Smooth muscle cell (in vitro differentiated cells): Measurements from ENCODE around the gene BANP. TPM values are rescaled to one million over a fixed set of nuclear protein-coding genes. Genes with fewer than 3 reads are reported as not detected.
A peak's percentile ranks its signal among the peaks of the same experiment; 100 is the strongest.

Experiments
- DNase-seq: peaks from one replicate; lab custom pipeline; 2025; ENCODE audit not compliant: unreplicated experiment; lab: John Stamatoyannopoulos, UW
- H2AFZ ChIP-seq: fragments of 200-600 bp; sonication (generic); 2 replicates; pipeline ENCODE4 v1.6.0; 2016; ENCODE audit warnings: antibody characterized with exemption, low read depth, mild to moderate bottlenecking
- H3F3A ChIP-seq: fragments of 200-600 bp; sonication (generic); 2 replicates; pipeline ENCODE4 v1.6.0; 2017; ENCODE audit warnings: antibody characterized with exemption, low read depth
- H3K27ac ChIP-seq: fragments of 200-600 bp; sonication (generic); 2 replicates; pipeline ENCODE4 v1.5.1; 2016; ENCODE audit warnings: low read depth, mild to moderate bottlenecking
- H3K27me3 ChIP-seq: fragments of 200-600 bp; sonication (generic); 2 replicates; pipeline ENCODE4 v1.6.1; 2016; ENCODE audit warnings: low read depth, mild to moderate bottlenecking
- H3K36me3 ChIP-seq: fragments of 200-600 bp; sonication (generic); 2 replicates; pipeline ENCODE4 v1.5.1; 2016; ENCODE audit warnings: low read depth
- H3K4me1 ChIP-seq: fragments of 200-600 bp; sonication (generic); 2 replicates; pipeline ENCODE4 v1.5.1; 2016; ENCODE audit warnings: low read depth
- H3K4me2 ChIP-seq: fragments of 200-600 bp; sonication (generic); 2 replicates; pipeline ENCODE4 v1.6.0; 2016; ENCODE audit warnings: mild to moderate bottlenecking
- H3K4me3 ChIP-seq: fragments of 200-600 bp; sonication (generic); 2 replicates; pipeline ENCODE4 v1.5.1; 2016; ENCODE audit warnings: mild to moderate bottlenecking
- H3K79me2 ChIP-seq: fragments of 200-600 bp; sonication (generic); 2 replicates; pipeline ENCODE4 v1.6.0; 2016; ENCODE audit warnings: low read depth, mild to moderate bottlenecking
- H3K9ac ChIP-seq: fragments of 200-600 bp; sonication (generic); 2 replicates; pipeline ENCODE4 v1.6.0; 2016; ENCODE audit warnings: low read depth
- H3K9me3 ChIP-seq: fragments of 200-600 bp; sonication (generic); replicated peaks from 2 replicates; pipeline ENCODE4 v1.5.1; 2016; ENCODE audit warnings: low read depth
- H4K20me1 ChIP-seq: fragments of 200-600 bp; sonication (generic); 2 replicates; pipeline ENCODE4 v1.6.0; 2016; ENCODE audit warnings: low read depth
- CTCF ChIP-seq: fragments of 200-600 bp; sonication (generic); IDR thresholded peaks from 2 replicates; pipeline ENCODE4 v1.5.1; 2017; ENCODE audit warnings: borderline replicate concordance, mild to moderate bottlenecking, antibody characterized with exemption; ENCODE audit not compliant: insufficient read depth, poor library complexity, severe bottlenecking
- WGBS: methylation state at CpG from one replicate; pipeline ENCODE4 v1.1.7; 2016; ENCODE audit warnings: low lambda C conversion rate; 5-methylcytosine and 5-hydroxymethylcytosine counted together
- polyA plus RNA-seq: library from polyadenylated mRNA; unstranded; fragments of >200 nt; fragmentation: Nextera tagmentation; extraction: Ambion mirVana; gene quantifications from 2 replicates; pipeline ENCODE4 v1.2.1, GENCODE V29; 2016
- total RNA-seq: library from RNA; depleted of rRNA; stranded (reverse); fragments of >200 nt; gene quantifications from 2 replicates; pipeline ENCODE4 v1.2.3, GENCODE V29; 2014

The BANP gene
- total and polyA plus RNA-seq, 2 experiments from 2014 or later: 11.5 to 19.5 TPM

- no peaks in the 10 kb centered on the region for H3K9me3 ChIP-seq
- no peaks in the 10 kb centered on the region for H3K27me3 ChIP-seq
- no peak overlapping the region for H2AFZ ChIP-seq
- H3K4me1 ChIP-seq: peaks cover 14% of the 10 kb centered on the region
- DNase-seq: no peak
- H3K4me3 ChIP-seq: no peak overlapping the region
- peaks cover 47% of the 10 kb centered on the region for H3K79me2 ChIP-seq
- H3K4me2 ChIP-seq: no peak overlapping the region
- H3K36me3 ChIP-seq: no peaks in the 10 kb centered on the region
- H3K9ac ChIP-seq: peak overlapping the region; percentile 100
- H3K27ac ChIP-seq: peak overlapping the region; percentile 97
- no peak for TF ChIP-seq CTCF
- peaks cover 7% of the 10 kb centered on the region for H4K20me1 ChIP-seq
- 91% methylated on average over 15 of the region's 15 CpGs for WGBS
- H3F3A ChIP-seq: peaks cover 6% of the 10 kb centered on the region
Measured at GRCh38 chr16:87953308-87954215, 2.3 kb downstream of the BANP start.

DNA sequence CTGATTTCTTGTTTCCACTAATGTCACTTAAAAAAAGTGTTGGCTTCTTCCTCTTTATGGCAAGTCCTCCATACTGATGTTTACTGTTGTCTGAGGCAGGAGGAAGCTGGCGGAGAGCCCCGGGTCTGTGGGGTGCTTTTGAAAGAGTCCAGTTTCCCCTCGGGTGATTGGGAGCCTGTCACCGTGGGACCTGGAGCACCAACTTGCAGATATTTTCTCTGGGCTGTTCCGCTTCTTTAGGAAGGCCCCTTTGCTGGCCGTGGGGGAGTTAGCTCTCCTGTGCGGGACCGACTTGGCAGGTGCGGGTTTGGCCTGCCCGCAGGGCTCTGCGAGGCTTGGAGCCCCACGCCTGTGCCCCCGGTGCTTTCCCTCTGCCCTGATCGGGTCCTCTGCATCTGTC is 3.1 kb downstream of the BANP start:
- H3K36me3 ChIP-seq: no peaks in the 10 kb centered on the region
- H2AFZ ChIP-seq: no peak overlapping the region
- H3K4me3 ChIP-seq: no peak overlapping the region
- WGBS: 91% methylated on average over 14 of the region's 14 CpGs
- no peak for TF ChIP-seq CTCF
- H4K20me1 ChIP-seq: peaks cover 15% of the 10 kb centered on the region
- H3K4me1 ChIP-seq: peaks cover 14% of the 10 kb centered on the region
- peak overlapping the region; percentile 97 for H3K27ac ChIP-seq
- no peak for DNase-seq
- no peaks in the 10 kb centered on the region for H3K27me3 ChIP-seq
- peaks cover 55% of the 10 kb centered on the region for H3K79me2 ChIP-seq
- H3K9me3 ChIP-seq: no peaks in the 10 kb centered on the region
- no peak overlapping the region for H3K4me2 ChIP-seq
- peaks cover 6% of the 10 kb centered on the region for H3F3A ChIP-seq
- no peak overlapping the region for H3K9ac ChIP-seq

- no peak overlapping the region for H3K4me2 ChIP-seq
- TF ChIP-seq CTCF: no peak
- no peak overlapping the region for H3K9ac ChIP-seq
- H3K4me3 ChIP-seq: no peak overlapping the region
- H3K36me3 ChIP-seq: no peaks in the 10 kb centered on the region
- no peak overlapping the region for H3K27ac ChIP-seq
- no peak for DNase-seq
- WGBS: 86% methylated on average over 15 of the region's 15 CpGs
- peaks cover 17% of the 10 kb centered on the region for H4K20me1 ChIP-seq
- no peaks in the 10 kb centered on the region for H3K27me3 ChIP-seq
- H3F3A ChIP-seq: peaks cover 6% of the 10 kb centered on the region
- peaks cover 58% of the 10 kb centered on the region for H3K79me2 ChIP-seq
- peaks cover 14% of the 10 kb centered on the region for H3K4me1 ChIP-seq
- H2AFZ ChIP-seq: no peak overlapping the region
- H3K9me3 ChIP-seq: no peaks in the 10 kb centered on the region
Measured at GRCh38 chr16:87954826-87955225, 3.6 kb downstream of the BANP start.
